HuH-7.5 (cell line): ENCODE data around the gene SAMMSON.

ENCODE experiments used
- DNase-seq: peaks from one replicate; pipeline ENCODE4 v3.0.0; 2011; ENCODE audit warnings: low spot score

SAMMSON gene

DNA sequence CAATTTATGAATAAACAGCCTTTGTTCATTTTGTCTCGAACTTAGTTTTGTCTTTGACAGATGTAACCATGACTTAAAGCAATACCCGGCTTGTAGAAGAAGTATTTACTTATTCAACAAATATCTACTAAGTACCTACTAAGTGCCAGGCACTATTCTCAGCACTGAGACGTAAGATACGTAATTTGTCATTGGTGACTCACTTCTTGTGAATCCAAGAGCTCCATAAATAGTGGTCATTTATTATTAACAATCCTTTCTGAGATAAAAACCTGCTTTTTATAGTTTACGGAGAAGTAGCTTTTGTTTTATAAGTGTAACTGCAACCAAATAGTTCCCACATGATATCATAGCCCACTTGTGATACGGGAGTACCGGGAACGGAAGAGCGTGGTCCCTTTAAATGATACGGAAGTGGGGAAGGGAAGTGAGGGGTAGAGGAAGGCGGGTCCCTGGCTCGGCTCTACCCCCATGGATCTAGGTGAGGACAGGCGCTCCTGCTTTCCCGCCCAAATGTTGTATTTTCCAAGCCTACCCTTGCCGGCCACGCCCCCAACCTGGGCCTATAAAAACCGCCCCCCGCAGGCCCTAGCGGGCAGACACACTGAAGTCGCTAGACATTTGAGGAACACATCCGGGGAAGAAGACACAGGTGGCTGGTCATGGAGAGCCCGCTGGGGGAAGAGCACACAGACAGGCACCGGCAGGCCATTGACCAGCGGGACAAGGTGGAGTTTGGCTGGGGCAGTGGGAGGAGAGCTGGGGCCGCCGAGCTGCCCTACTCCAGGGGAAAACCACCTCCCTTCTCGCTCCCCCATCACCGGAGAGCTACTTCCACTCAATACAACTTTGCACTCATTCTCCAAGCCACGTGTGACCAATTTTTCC, at the start of gene SAMMSON:
TSS of gene SAMMSON (plus strand) at position 594 of the 888 bp plus-strand sequence.
- DNase-seq = no peak

DNA sequence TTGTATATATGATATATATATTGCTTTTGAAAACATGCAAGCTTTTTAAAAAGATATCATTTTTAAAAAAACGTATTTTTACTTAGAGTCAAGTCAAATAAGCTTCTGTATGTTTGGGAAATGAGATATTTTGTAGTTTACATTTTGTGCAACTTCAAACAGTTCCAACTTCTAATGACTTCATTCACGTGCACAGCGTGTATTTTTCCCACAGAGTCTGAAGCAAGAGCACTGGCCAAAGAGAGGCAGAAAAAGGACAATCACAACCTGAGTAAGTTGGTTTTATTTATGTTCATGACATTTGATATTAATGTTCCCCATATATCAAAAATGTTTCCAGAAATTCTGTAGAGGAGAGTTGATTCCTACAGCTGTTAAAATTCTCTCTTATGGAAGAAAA, 47.9 kb upstream of the SAMMSON start:
- DNase-seq = no peak

- no peak for DNase-seq
Observed at GRCh38 chr3:69959581-69959980, 40.0 kb upstream of the SAMMSON start.

DNA sequence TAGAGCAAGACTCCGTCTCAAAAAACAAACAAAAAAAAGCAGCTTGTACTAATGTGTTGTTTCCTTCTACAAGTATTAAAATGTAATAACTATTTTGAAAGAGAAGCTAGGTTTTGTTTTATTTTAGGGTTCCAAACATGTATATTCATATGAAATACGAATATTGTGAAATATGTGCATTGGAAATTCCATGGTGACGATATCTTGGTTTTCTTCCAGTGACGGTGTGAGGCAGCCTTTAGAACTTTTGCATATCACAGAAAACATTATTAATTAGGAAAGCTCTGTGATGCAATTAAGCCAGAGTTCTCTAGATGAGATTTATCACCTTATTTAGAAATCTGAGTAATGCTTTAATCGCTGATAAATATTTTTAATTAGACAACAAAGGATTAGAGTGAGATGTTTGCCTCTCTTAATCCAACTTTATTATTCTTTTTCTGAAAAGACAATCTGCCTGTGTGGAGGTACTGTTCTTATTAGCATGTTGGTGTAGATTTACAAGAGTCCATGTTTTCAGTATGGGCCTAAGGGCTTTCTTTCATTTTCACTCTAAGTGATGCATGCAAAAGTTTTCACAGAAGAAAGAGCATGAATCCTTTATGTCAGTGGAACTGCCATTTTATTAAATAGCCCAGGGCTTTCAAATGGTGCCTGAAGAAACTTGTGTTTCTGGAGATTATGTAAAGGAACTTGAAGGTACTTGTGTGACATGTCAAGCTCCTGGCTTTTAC, 37.7 kb upstream of the SAMMSON start:
- no peak for DNase-seq

GRCh38 chr3:69963643-69964042, 35.9 kb upstream of the SAMMSON start:
- no peak for DNase-seq

DNA sequence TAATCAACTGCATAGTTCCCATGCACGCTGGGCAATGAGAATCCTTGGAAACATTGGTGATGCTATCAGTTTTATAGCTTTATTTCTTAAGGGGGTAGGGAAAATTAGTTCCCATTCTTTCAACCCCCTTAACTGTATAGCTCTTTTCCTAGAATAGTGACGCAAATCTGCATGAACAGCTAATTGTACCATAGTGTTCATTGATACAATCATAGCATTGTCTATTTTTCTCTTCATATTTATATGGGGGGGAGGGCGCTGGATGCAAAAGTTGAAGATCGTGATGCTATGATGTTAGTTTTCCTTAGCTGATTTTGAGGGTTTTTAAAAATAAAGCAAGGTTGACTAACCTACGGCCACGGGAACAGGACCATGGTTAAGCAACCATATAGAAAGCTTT, 32.4 kb upstream of the SAMMSON start:
- no peak for DNase-seq

DNA sequence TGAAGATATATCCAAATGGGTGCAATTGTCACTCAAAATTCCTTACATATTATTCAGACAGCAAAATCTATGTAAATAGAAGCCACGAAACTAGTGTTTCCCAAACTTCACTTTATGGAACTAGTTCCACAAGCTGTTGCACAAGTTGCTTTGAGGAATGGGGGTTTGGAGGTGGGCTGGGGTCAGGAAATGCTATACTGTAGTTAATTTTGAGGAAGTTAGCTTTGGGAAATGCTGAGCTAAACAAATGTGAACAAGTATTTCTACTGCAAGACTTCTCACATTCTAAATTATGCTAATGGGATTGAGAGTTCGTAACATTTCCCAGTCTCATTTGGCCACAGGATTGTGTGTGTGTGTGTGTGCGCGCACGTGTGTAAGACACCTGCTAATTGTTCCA, 28.7 kb upstream of the SAMMSON start:
- no peak for DNase-seq

DNA sequence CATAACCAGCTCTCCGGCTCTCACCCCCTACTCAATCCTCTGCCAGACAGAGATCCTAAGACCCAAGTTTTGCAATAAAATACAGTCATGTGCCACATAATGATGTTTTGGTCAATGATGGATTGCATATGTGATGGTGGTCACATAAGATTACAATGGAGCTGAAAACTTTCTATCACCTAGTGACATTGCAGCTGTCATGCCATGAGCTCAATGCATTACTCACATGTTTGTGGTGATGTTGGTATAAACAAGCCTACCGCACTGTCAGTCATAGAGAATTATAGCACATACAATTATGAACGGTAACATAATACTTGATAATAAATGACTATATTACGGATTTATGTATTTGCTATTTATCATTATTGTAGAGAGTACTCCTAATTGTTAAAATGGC, 26.9 kb upstream of the SAMMSON start:
- no peak for DNase-seq

DNA sequence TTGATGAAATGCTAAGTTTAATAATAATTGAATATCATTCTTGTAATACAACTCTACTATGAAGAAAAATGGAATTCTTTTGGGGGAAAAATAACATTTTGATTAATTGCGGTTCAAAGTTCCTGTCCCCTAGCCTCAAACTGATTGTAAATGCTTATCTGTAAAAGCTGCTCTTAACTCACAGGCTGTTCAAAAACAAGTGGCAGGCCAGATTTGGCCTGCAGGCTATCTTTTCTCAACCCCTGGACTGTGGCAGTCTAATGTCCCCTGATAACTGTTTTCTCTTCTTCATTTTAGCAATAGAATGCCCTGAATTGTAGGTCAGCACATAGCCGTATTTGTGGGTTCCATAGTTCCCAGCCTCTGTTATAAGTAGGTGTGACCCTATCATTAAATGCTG, 23.5 kb upstream of the SAMMSON start:
- DNase-seq = no peak

DNA sequence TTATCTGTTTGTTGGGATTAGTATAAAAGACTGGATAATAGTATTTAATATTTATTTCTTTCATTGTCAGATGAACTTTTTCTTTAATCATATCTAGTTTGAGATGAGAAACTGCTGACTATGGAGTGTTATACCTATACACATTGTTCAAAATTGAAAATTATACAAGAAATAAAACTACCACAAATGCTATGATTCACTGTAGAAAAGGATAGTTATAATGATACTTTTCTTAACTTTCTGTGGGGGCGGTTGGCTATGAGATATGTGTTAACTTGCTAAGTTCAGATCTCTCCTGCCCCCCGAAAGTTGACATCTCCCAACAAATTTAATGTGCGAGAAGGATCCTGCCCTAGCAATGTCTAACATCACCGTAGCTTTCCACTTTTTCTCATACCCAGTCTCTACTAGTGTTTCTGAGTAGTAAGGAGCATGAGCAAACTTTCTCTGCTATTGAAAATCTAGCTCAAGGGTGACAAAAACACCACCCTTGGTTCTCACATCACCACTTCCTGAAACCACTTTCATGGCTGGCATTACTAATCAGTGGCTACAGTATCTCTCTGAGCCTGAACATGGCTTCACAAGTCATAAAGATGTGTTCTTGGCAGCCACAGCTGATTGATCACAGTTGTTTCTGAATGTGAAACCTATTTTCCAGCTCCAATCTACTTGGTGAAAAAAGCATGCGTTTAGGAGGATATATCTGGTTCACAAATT, 15.8 kb upstream of the SAMMSON start:
- DNase-seq = no peak

GRCh38 chr3:69985266-69985665, 14.3 kb upstream of the SAMMSON start:
- DNase-seq = no peak

- DNase-seq = no peak
Observed at GRCh38 chr3:69986419-69986818, 13.1 kb upstream of the SAMMSON start.

DNA sequence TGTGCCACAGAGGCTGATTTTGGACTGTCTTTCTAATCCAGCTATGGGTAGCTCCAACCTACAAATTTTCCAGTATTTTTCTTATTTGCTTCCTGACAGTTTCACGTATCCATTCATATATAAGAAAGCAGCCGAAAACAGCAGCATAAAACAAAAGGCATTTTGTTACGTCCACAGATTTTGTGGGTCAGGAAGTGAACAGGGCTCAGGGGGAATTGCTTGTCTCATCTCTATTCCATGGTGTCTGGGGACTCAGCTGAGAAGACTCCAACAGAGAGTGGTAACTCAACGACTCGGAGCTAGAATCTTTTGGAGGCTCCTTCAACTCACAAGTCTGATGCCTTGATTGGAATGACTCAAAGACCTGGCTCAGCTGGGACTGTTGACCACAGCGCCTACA, 11.7 kb upstream of the SAMMSON start:
- no peak for DNase-seq

- DNase-seq = no peak
Observed at GRCh38 chr3:69993757-69994156, 5.8 kb upstream of the SAMMSON start.

DNA sequence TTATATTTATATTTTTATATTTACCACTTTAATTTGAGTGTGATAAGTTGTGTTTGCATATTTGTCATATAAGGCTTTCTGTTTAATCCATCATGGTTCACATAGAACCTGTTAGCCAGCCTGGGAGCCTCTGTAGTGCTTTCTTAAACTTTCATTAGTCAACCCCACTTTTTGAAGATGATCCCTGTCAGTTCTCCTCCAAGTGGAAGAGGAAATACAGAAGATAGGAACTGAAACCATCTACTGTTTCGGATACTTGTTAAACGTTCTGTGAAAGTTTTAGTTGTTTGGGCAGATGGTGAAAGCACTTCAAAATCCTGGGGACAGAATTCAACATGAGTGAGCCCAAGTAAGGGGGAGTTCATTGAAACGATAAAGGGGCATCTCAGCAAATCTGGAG, 4.6 kb upstream of the SAMMSON start:
- DNase-seq = no peak

DNA sequence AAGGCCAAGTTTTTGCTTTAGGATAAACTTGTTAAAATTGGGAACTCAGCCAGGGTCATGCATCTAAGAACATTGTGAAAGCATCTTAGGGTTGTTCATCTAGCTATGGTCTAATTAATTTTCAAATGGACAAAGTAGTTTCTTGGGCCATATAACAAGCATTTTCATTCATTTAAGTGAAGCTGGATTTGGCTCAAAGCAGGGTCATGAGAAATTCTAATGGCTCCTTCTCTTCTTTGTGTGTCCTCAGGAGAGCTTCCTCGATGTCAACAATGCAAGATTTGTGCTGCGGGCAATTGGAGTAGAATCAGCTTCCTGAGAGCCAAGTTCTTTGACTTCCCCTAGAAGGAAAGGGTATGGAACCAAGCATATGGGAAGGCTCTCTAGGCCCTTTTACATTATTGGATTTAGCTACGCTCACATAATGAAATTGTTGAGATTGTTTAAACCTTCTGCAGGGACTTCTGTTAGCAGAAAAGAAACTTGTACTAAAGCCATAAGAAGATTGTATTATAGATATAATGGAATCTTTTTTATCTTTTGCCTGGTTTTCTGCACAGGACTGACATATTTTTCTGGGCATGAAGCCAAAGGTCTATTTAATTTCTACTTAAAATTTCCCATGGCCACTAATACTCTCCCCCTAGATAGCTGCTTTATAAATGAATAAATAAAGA, 1.8 kb upstream of the SAMMSON start:
- DNase-seq = no peak

DNA sequence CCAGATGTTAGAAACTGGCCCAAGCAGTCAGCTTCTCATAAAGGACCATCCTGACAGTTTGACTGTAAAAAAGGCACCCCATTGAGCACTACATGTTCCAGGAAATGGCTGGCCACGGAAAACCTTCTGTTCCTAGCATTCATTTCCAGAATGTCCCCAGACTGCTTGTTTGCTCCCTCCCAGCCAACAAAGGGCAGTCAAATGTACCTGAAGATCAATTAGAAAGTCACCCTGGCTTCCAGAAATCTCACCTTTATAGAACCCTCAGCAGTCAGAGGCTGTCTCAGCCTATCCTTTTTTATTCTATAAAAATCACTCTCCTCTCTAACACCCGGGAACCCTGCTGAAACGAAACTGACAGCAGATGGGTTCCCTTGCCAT, 784 bp upstream of the SAMMSON start:
- no peak for DNase-seq

DNA sequence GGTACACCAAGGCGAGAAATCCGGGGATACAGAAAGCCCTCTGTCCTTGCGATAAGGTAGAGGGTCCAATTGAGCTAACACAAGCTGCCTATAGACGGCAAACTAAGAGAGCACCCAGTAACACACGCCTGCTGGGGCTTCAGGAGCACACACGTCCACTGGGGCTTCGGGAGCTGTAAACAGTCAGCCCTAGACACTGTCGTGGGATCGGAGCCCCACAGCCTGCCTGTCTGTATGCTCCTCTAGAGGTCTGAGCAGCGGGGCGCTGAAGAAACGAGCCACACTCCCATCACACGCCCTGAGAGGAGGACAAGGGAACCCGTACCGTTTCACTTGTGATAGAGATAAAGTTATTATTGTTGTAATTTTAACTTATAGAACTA, 486 bp downstream of the SAMMSON start:
- DNase-seq = no peak

DNA sequence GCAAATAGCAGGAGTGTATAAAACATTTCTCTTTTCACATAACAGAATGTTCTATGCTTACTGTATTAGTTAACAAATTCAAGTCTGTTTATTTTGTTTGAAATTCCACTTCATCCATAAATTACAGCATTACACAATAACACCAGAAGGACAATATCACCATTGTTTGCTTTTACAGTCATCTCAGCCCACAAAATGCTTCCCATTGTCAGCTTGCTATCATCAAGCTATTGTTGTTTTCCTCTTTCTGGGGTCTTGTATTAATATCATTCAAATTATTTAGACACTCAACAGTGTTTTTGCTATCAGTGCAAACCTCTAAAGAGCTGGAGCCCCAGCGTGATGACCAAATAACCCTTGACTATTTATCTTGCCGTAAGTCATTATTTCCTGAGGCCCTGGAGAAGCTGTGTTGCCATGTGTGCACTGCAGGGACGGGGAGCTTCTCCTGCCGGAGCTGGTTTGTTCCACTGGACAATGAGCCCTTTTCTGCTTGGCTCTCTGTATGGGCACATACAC, 1.1 kb downstream of the SAMMSON start:
- DNase-seq = no peak

GRCh38 chr3:70003119-70003518, 3.6 kb downstream of the SAMMSON start:
- no peak for DNase-seq

DNA sequence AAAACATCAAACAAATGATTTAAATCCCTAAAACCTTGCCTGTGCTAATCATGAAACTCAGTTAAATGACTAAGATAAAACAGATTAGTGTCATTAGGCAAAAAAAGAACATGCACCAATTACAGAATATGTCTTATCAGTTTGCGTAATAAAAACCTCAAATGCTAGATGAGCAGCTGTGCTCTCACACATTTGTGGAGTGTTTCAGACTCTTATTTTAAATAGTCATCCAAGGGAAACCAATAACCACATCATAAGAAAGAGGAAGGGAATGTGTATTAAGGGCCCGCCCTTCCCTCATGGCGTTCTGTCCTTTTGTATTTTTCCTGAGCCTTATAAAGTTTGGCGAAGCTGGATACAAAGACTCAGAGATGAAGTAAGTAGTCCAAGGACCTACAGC, 6.6 kb downstream of the SAMMSON start:
- DNase-seq = no peak

- DNase-seq = no peak
Observed at GRCh38 chr3:70010346-70010745, 10.8 kb downstream of the SAMMSON start.
